H1 (cell line): ENCODE data around the gene SLC23A2.

Experiments used
- CTCF ChIP-seq, 3 experiments: IDR thresholded peaks; 1 replicate in 2 of 3; 2 replicates in 1 of 3; pipeline versions ENCODE4 v1.5.1 to v1.6.1; 2011; ENCODE audit warnings: low read length in 3 of 3, mild to moderate bottlenecking in 3 of 3, inconsistent platforms in 2 of 3, low read depth in 1 of 3, moderate library complexity in 1 of 3; ENCODE audit not compliant: insufficient read depth in 1 of 3; ENCODE audit errors: control extremely low read depth in 1 of 3
- KDM1A ChIP-seq: fragments of 200-600, 300-600 bp; sonication (generic); IDR thresholded peaks from 2 replicates; pipeline ENCODE4 v1.7.1; 2016; ENCODE audit warnings: mild to moderate bottlenecking, low read length, borderline replicate concordance

DNA sequence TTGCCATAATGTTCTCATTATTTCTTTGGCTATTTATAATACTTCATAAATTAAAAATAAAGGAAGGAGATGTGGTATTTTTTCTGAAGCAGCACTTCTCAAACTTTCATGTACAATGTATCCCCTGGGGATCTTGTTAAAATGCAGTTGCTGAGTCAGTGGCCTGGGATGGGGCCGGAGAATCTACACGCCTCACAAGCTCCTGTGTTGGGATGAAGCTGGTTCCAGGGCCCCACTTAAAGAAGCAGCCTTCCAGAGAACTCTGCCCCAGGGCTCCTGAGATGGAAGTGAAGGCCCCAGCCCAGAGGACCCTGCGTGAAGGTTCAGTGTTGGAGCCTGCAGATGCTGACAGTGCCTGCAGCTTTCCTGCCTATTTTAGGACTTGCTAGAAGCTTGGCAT, 40.1 kb upstream of the SLC23A2 start:
- no peak for TF ChIP-seq CTCF (IDR thresholded peaks at IDR 0.05; ENCODE audit: control extremely low read depth in 1 of 3, insufficient read depth in 1 of 3, low read depth in 1 of 3, low read length in 3 of 3)
- TF ChIP-seq KDM1A = no peak
